NT2/D1 (cell line): ENCODE measurements around the gene U2AF2.

Experiments
- SUZ12 ChIP-seq: IDR thresholded peaks from 2 replicates; pipeline ENCODE4 v1.6.1; 2011; ENCODE audit not compliant: insufficient read length, insufficient read depth; ENCODE audit errors: extremely low read depth
- YY1 ChIP-seq: IDR thresholded peaks from 2 replicates; pipeline ENCODE4 v1.6.1; 2011; ENCODE audit not compliant: insufficient read length, insufficient read depth
- ZNF274 ChIP-seq: IDR thresholded peaks from 2 replicates; pipeline ENCODE4 v1.6.1; 2011; ENCODE audit warnings: mild to moderate bottlenecking, low read depth, low read length

GRCh38 chr19:55618426-55618825 lies 36.4 kb upstream of the U2AF2 start:
- TF ChIP-seq YY1: no peak
- TF ChIP-seq ZNF274: no peak
- no peak for TF ChIP-seq SUZ12
